Suprapubic skin (tissue), 4 donors: ENCODE measurements around the gene FAAP100. TPM values are rescaled to one million over a fixed set of nuclear protein-coding genes. Genes with fewer than 3 reads are reported as not detected.
"Not testable (repeated sequence)": the region's sequence is repeated elsewhere in the genome, so short reads cannot be mapped to it uniquely, and the experiment has no call there.

Experiments used
- DNase-seq, 2 donors: peaks; one replicate each; pipeline ENCODE4 v3.0.0-alpha.2; 2019; ENCODE audit warnings: low spot score in 2 of 2
- H3K27ac ChIP-seq: fragments of 200-600 bp; sonication (generic); one replicate; pipeline ENCODE4 v1.5.1; 2019
- H3K27me3 ChIP-seq: fragments of 200-600 bp; sonication (generic); one replicate; pipeline ENCODE4 v1.5.1; 2019
- H3K36me3 ChIP-seq: fragments of 200-600 bp; sonication (generic); one replicate; pipeline ENCODE4 v1.5.1; 2019
- H3K4me1 ChIP-seq: fragments of 200-600 bp; sonication (generic); one replicate; pipeline ENCODE4 v1.5.1; 2019
- H3K4me3 ChIP-seq: fragments of 200-600 bp; sonication (generic); one replicate; pipeline ENCODE4 v1.5.1; 2019; ENCODE audit warnings: mild to moderate bottlenecking
- H3K9me3 ChIP-seq: fragments of 200-600 bp; sonication (generic); one replicate; pipeline ENCODE4 v1.5.1; 2019
- EP300 ChIP-seq: sonication (generic); formaldehyde crosslinking; IDR thresholded peaks from one replicate; pipeline ENCODE4 v1.6.1; 2017; ENCODE audit warnings: antibody characterized with exemption
- POLR2A ChIP-seq, 2 donors: fragments of 450-650 bp; IDR thresholded peaks; one replicate each; pipeline ENCODE4 v1.6.1; 2017; ENCODE audit warnings: antibody characterized with exemption in 2 of 2, mild to moderate bottlenecking in 2 of 2, moderate library complexity in 2 of 2
- POLR2AphosphoS5 ChIP-seq, 3 donors: sonication (generic); formaldehyde crosslinking; IDR thresholded peaks; one replicate each; pipeline ENCODE4 v1.6.1; 2017; ENCODE audit warnings: antibody characterized with exemption in 3 of 3
- WGBS: methylation state at CpG from one replicate; pipeline ENCODE4 v1.1.5; 2018; 5-methylcytosine and 5-hydroxymethylcytosine counted together
- total RNA-seq, 4 donors: library from RNA; depleted of rRNA; stranded (reverse); fragments of >200 nt; gene quantifications; one replicate each; pipeline ENCODE4 v1.1.0, GENCODE V29; 2016
- TF ChIP-seq, protein P1 (sequence below), 2 donors: fragments of 200-600 bp in 1 of 2; fragments of 450-650 bp in 1 of 2; sonication (generic) in 1 of 2; IDR thresholded peaks; one replicate each; pipeline ENCODE4 v1.5.1; 2016 to 2019; ENCODE audit warnings: antibody characterized with exemption in 2 of 2, mild to moderate bottlenecking in 1 of 2, moderate library complexity in 1 of 2

The FAAP100 gene
- total RNA-seq, 4 donors from 2014 or later = 33.0 to 44.2 (median 37.7) TPM

DNA sequence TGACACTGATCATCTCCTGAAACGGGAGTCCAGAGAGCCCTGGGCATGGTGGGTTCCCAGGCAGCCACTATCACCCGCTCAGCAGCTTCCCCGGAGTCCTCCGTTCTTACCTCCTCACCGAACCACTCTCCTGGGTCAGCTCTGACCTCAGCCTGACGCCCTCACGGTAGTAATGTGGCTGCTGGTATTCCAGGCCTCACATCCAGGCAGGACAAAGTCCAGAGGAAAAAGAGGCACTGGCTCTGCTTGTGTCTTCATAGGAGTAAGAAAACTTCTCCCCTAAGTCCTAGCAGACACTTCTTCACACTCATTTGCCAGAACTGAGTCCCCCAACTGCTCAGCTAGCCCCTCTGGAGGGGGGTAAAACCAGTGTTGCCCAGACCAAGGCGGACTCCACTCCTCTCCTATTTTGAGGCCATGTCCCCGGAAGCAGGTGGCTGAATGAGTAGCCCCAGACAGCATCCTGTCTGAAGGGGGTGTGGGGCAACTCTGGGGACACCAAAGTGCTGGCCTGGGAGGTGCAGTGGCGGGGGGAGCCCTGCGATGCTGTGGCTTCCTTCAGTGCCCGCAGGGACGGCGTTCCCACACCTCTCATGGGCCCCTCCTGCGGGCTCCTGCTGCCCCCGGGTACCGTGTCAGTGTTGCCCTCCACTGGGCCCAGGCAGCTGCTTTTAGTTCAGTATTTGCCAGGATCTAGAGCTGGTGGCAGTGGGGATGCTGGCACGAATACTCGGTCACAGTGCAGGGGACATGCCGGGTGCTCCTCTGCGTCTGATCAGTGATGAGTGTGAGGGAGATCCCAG is 18.6 kb downstream of the FAAP100 start:
- Histone ChIP-seq H3K36me3 (no peaks in the 10 kb centered on the region), H3K27ac (no peak overlapping the region), H3K9me3 (no peaks in the 10 kb centered on the region), H3K4me3 (no peak overlapping the region), H3K4me1 (peaks cover 19% of the 10 kb centered on the region), H3K27me3 (peaks cover 40% of the 10 kb centered on the region)
- 59% methylated on average over 10 of the region's 21 CpGs for WGBS
- DNase-seq = no peak
- TF ChIP-seq, protein P1, sequence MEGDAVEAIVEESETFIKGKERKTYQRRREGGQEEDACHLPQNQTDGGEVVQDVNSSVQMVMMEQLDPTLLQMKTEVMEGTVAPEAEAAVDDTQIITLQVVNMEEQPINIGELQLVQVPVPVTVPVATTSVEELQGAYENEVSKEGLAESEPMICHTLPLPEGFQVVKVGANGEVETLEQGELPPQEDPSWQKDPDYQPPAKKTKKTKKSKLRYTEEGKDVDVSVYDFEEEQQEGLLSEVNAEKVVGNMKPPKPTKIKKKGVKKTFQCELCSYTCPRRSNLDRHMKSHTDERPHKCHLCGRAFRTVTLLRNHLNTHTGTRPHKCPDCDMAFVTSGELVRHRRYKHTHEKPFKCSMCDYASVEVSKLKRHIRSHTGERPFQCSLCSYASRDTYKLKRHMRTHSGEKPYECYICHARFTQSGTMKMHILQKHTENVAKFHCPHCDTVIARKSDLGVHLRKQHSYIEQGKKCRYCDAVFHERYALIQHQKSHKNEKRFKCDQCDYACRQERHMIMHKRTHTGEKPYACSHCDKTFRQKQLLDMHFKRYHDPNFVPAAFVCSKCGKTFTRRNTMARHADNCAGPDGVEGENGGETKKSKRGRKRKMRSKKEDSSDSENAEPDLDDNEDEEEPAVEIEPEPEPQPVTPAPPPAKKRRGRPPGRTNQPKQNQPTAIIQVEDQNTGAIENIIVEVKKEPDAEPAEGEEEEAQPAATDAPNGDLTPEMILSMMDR (IDR thresholded peaks at IDR 0.05) = no peak

DNA sequence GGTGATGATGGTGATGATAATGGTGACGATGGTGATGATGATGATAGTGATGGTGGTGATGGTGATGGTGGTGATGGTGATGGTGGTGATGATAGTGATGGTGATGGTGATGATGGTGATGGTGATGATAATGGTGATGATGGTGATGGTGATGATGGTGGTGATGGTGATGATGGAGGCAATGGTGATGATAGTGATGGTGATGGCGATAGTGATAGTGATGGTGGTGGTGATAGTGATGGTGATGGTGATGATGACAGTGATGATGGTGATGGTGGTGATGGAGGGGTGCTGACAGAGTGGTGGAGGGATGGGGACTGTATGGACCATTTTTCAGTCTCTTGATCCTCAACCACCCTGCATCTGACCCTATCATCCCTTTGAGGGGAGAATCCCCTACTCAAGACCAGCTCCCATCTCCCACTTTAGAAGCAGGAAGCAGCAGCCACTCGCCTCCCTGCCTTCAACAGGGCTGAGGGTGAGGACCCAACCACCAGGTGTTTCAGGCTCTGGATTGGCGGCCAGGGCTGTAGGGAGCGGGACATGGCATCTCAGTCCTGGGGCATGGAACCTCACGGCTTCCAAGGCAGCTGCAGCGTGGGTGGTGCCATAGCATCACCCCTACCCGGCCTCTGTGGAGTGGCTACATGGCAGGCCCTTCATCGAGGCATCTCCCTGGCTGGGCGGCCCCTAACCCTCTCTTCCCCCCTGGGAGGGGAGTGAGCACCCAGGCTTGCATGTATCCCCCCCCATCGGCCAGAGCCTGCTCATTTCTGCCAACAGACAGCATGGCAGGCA is 19.5 kb downstream of the FAAP100 start:
- Histone ChIP-seq H3K9me3 (no peaks in the 10 kb centered on the region), H3K27ac (no peak overlapping the region), H3K4me1 (peaks cover 24% of the 10 kb centered on the region), H3K36me3 (no peaks in the 10 kb centered on the region), H3K27me3 (peaks cover 44% of the 10 kb centered on the region), H3K4me3 (no peak overlapping the region)
- 90% methylated on average over 5 of the region's 11 CpGs for WGBS
- TF ChIP-seq POLR2A (IDR thresholded peaks at IDR 0.05) = no peak
- no peak for TF ChIP-seq EP300
- TF ChIP-seq, protein P1 (IDR thresholded peaks at IDR 0.05) = no peak
- no peak for TF ChIP-seq POLR2AphosphoS5 (IDR thresholded peaks at IDR 0.05)
- no peak for DNase-seq

DNA sequence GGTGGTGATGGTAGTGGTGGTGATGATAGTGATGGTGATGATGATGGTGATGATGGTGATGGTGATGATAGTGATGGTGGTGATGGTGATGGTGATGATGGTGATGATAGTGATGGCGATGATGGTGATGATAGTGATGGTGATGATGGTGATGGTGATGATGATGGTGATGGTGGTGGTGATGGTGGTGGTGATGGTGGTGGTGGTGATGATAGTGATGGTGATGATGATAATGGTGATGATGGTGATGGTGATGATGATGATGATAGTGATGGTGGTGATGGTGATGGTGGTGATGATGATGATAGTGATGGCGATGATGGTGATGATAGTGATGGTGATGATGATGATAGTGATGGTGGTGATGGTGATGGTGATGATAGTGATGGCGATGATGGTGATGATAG is 20.2 kb downstream of the FAAP100 start:
- 88% methylated on average over 3 of the region's 3 CpGs for WGBS
- DNase-seq, H3K9me3 ChIP-seq, H3K27ac ChIP-seq, H3K4me3 ChIP-seq, H3K36me3 ChIP-seq: not testable (repeated sequence)
- peaks cover 20% of the 10 kb centered on the region for H3K4me1 ChIP-seq
- peaks cover 44% of the 10 kb centered on the region for H3K27me3 ChIP-seq

DNA sequence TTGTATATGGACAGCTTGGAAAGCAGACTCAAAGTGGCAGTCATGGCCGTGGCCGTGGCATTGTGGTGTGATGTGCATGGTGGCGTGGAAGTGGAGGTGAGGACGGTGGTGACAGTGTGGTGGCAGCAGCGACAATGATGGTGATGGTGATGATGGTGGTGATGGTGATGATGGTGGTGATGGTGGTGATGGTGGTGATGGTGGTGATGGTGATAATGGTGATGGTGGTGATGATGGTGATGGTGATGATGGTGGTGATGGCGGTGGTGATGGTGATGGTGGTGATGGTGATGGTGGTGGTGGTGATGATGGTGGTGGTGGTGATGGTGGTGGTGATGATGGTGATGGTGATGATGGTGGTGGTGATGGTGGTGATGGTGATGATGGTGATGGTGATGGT is 21.1 kb downstream of the FAAP100 start:
- 80% methylated on average over 6 of the region's 6 CpGs for WGBS
- not testable (repeated sequence) for H3K4me3 ChIP-seq, H3K36me3 ChIP-seq

DNA sequence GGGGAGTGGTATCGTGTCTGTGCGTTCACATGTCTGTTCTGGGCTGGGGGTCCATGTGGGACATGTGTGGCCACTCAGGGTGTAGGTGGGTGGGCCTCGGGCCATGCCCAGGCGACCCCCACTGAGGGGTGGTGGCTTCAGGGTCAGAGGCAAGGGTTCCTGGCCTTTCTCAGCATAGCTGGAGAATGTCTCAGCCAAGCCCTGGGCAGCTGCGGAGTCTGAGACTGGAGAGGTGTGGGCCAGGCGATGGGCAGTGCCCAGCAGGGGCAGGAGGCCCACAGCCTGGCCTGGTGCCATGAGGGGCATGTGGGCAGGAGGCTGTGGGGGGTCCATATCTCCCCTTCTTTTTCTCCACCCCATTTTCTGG is 22.7 kb downstream of the FAAP100 start:
- 100% methylated on average over 2 of the region's 6 CpGs for WGBS
- peaks cover 34% of the 10 kb centered on the region for H3K27me3 ChIP-seq
- TF ChIP-seq, protein P1 (IDR thresholded peaks at IDR 0.05) = no peak
- TF ChIP-seq EP300 (no peak), POLR2AphosphoS5 (IDR thresholded peaks at IDR 0.05) (no peak), POLR2A (IDR thresholded peaks at IDR 0.05) (no peak)
- H3K9me3 ChIP-seq = no peaks in the 10 kb centered on the region
- no peaks in the 10 kb centered on the region for H3K36me3 ChIP-seq
- H3K27ac ChIP-seq = no peak overlapping the region
- no peak for DNase-seq
- H3K4me3 ChIP-seq = no peak overlapping the region
- peaks cover 10% of the 10 kb centered on the region for H3K4me1 ChIP-seq

More for the DNA sequence above, 21.1 kb downstream of the FAAP100 start:
- Histone ChIP-seq H3K27me3 (peaks cover 39% of the 10 kb centered on the region), H3K4me1 (peaks cover 11% of the 10 kb centered on the region)
- H3K9me3 ChIP-seq, H3K27ac ChIP-seq, DNase-seq: not testable (repeated sequence)

DNA sequence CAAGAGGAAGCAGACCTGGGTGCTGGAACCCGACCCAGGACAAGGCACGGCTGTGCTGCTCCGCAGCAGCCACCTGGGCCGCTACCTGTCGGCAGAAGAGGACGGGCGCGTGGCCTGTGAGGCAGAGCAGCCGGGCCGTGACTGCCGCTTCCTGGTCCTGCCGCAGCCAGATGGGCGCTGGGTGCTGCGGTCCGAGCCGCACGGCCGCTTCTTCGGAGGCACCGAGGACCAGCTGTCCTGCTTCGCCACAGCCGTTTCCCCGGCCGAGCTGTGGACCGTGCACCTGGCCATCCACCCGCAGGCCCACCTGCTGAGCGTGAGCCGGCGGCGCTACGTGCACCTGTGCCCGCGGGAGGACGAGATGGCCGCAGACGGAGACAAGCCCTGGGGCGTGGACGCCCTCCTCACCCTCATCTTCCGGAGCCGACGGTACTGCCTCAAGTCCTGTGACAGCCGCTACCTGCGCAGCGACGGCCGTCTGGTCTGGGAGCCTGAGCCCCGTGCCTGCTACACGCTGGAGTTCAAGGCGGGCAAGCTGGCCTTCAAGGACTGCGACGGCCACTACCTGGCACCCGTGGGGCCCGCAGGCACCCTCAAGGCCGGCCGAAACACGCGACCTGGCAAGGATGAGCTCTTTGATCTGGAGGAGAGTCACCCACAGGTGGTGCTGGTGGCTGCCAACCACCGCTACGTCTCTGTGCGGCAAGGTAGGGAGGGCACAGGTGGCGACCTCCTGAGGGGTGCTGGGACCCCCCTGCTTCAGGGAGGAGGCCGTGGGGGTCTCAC is 23.3 kb downstream of the FAAP100 start:
- Histone ChIP-seq H3K36me3 (no peaks in the 10 kb centered on the region), H3K27ac (no peak overlapping the region), H3K27me3 (peaks cover 30% of the 10 kb centered on the region), H3K9me3 (no peaks in the 10 kb centered on the region), H3K4me1 (peaks cover 10% of the 10 kb centered on the region), H3K4me3 (no peak overlapping the region)
- DNase-seq = no peak
- 78% methylated on average over 13 of the region's 62 CpGs for WGBS
- TF ChIP-seq, protein P1 (IDR thresholded peaks at IDR 0.05) = no peak
- TF ChIP-seq POLR2A (IDR thresholded peaks at IDR 0.05) (no peak), POLR2AphosphoS5 (IDR thresholded peaks at IDR 0.05) (no peak), EP300 (no peak)
